Prostate gland (tissue), 2 donors: ENCODE measurements around the gene C1QTNF6. TPM values are rescaled to one million over a fixed set of nuclear protein-coding genes. Genes with fewer than 3 reads are reported as not detected.

Experiments used
- DNase-seq: peaks from one replicate; pipeline ENCODE4 v3.0.0-alpha.2; 2019; ENCODE audit warnings: low spot score
- H3K27ac ChIP-seq, 2 donors: fragments of 200-600 bp; sonication (generic); 2 replicates each; pipeline ENCODE4 v1.5.1; 2017 to 2019
- H3K27me3 ChIP-seq: fragments of 200-600 bp; sonication (generic); replicated peaks from 2 replicates; pipeline ENCODE4 v1.5.1; 2019; ENCODE audit not compliant: insufficient read depth
- H3K36me3 ChIP-seq, 2 donors: fragments of 200-600 bp; sonication (generic); 1 replicate in 1 of 2; 2 replicates in 1 of 2; pipeline versions ENCODE4 v1.5.1 to v1.8.1; 2017 to 2019
- H3K4me1 ChIP-seq: fragments of 200-600 bp; sonication (generic); replicated peaks from 2 replicates; pipeline ENCODE4 v1.5.1; 2019
- H3K4me3 ChIP-seq, 2 donors: fragments of 200-600 bp; sonication (generic); 2 replicates each; pipeline ENCODE4 v1.5.1; 2017 to 2019
- H3K9me3 ChIP-seq: fragments of 200-600 bp; sonication (generic); 2 replicates; pipeline ENCODE4 v1.5.1; 2017
- CTCF ChIP-seq, 4 experiments: fragments of 200-600 bp in 2 of 4; fragments of 450-650 bp in 2 of 4; sonication (generic) in 2 of 4; IDR thresholded peaks; 1 replicate in 3 of 4; 2 replicates in 1 of 4; pipeline ENCODE4 v1.5.1; 2016 to 2019; ENCODE audit warnings: antibody characterized with exemption in 4 of 4, mild to moderate bottlenecking in 2 of 4, moderate library complexity in 2 of 4
- POLR2A ChIP-seq: fragments of 450-650 bp; IDR thresholded peaks from one replicate; pipeline ENCODE4 v1.6.1; 2016; ENCODE audit warnings: antibody characterized with exemption, mild to moderate bottlenecking
- POLR2AphosphoS5 ChIP-seq: sonication (generic); formaldehyde crosslinking; IDR thresholded peaks from one replicate; pipeline ENCODE4 v1.6.1; 2017; ENCODE audit warnings: antibody characterized with exemption
- WGBS: methylation state at CpG from one replicate; pipeline ENCODE4 v1.1.5; 2018; 5-methylcytosine and 5-hydroxymethylcytosine counted together
- intact Hi-C: fragments of 100-400 bp; cut with DNase I; formaldehyde crosslinking; loops from one replicate; pipeline ENCODE4 v1.14.2; 2022
- total RNA-seq, 2 donors: library from RNA; depleted of rRNA; stranded (reverse); fragments of >200 nt; gene quantifications; one replicate each; pipeline ENCODE4 v1.1.0, GENCODE V29; 2016

The C1QTNF6 gene
- total RNA-seq, 2 donors from 2014 or later = 2.1 to 9.3 TPM

- 70% methylated on average over 7 of the region's 7 CpGs for WGBS
- no peak for DNase-seq
- Histone ChIP-seq H3K9me3 (no peaks in the 10 kb centered on the region), H3K4me1 (no peaks in the 10 kb centered on the region), H3K4me3 (no peak overlapping the region), H3K27me3 (no peaks in the 10 kb centered on the region), H3K36me3 (no peaks in the 10 kb centered on the region), H3K27ac (no peak overlapping the region)
- intact Hi-C loops = no loop called here
- TF ChIP-seq POLR2A = no peak
- TF ChIP-seq POLR2AphosphoS5 = no peak
- no peak for TF ChIP-seq CTCF (IDR thresholded peaks at IDR 0.05)
Observed at GRCh38 chr22:37229012-37229804, 41.2 kb upstream of the C1QTNF6 start.

GRCh38 chr22:37228106-37229011, 40.3 kb upstream of the C1QTNF6 start:
- WGBS = 60% methylated on average over 20 of the region's 20 CpGs
- intact Hi-C loops = no loop called here
- Histone ChIP-seq H3K27ac (no peak overlapping the region), H3K27me3 (no peaks in the 10 kb centered on the region), H3K9me3 (no peaks in the 10 kb centered on the region), H3K4me3 (no peak overlapping the region), H3K36me3 (no peaks in the 10 kb centered on the region), H3K4me1 (no peaks in the 10 kb centered on the region)
- TF ChIP-seq POLR2AphosphoS5 (no peak), CTCF (IDR thresholded peaks at IDR 0.05) (no peak), POLR2A (no peak)
- no peak for DNase-seq

GRCh38 chr22:37226514-37226913, 38.5 kb upstream of the C1QTNF6 start:
- DNase-seq = no peak
- no peak for TF ChIP-seq CTCF (IDR thresholded peaks at IDR 0.05)
- no peak for TF ChIP-seq POLR2AphosphoS5
- no peak for TF ChIP-seq POLR2A
- intact Hi-C loops = no loop called here
- Histone ChIP-seq H3K27me3 (no peaks in the 10 kb centered on the region), H3K36me3 (no peaks in the 10 kb centered on the region), H3K4me3 (no peak overlapping the region), H3K4me1 (no peaks in the 10 kb centered on the region), H3K9me3 (no peaks in the 10 kb centered on the region), H3K27ac (no peak overlapping the region)
- 90% methylated on average over 14 of the region's 14 CpGs for WGBS

GRCh38 chr22:37226087-37226486, 38.0 kb upstream of the C1QTNF6 start:
- WGBS = 96% methylated on average over 4 of the region's 4 CpGs

GRCh38 chr22:37225481-37225880, 37.4 kb upstream of the C1QTNF6 start:
- Histone ChIP-seq H3K36me3 (no peaks in the 10 kb centered on the region), H3K4me1 (no peaks in the 10 kb centered on the region), H3K27me3 (no peaks in the 10 kb centered on the region), H3K9me3 (no peaks in the 10 kb centered on the region), H3K27ac (no peak overlapping the region), H3K4me3 (no peak overlapping the region)
- intact Hi-C loops = no loop called here
- TF ChIP-seq CTCF (IDR thresholded peaks at IDR 0.05) = no peak
- TF ChIP-seq POLR2A = no peak
- TF ChIP-seq POLR2AphosphoS5 = no peak
- no peak for DNase-seq
- 67% methylated on average over 8 of the region's 8 CpGs for WGBS

More at GRCh38 chr22:37226087-37226486, 38.0 kb upstream of the C1QTNF6 start:
- DNase-seq = no peak
- Histone ChIP-seq H3K27me3 (no peaks in the 10 kb centered on the region), H3K4me3 (no peak overlapping the region), H3K36me3 (no peaks in the 10 kb centered on the region), H3K9me3 (no peaks in the 10 kb centered on the region), H3K27ac (no peak overlapping the region), H3K4me1 (no peaks in the 10 kb centered on the region)
- TF ChIP-seq POLR2A = no peak
- intact Hi-C loops = no loop called here
